ENCODE measurements around the gene PAQR9. TPM values are rescaled to one million over a fixed set of nuclear protein-coding genes. Genes with fewer than 3 reads are reported as not detected.

Gene PAQR9
- total RNA-seq, 1 donor from 2014 or later: not detected

DNA sequence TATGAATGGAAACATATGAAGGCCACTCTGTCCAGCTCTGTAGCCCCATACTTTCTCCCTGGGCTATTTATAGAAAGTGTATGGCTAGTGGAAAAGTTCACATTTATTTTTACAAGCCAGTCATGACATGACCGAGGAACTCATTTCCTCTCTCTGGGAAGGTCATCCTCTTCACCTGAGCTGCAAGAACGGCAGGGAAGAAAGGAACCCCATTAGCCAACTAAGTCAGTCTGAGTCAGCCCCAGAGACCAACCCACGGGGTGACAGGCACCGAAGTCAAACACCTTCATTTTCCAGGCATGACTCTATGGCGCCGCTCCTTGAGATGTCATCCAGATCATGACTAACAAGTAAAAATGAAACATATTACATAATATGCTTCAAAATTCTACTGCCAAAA lies 4.8 kb downstream of the PAQR9 start:
- TF ChIP-seq, protein P1, sequence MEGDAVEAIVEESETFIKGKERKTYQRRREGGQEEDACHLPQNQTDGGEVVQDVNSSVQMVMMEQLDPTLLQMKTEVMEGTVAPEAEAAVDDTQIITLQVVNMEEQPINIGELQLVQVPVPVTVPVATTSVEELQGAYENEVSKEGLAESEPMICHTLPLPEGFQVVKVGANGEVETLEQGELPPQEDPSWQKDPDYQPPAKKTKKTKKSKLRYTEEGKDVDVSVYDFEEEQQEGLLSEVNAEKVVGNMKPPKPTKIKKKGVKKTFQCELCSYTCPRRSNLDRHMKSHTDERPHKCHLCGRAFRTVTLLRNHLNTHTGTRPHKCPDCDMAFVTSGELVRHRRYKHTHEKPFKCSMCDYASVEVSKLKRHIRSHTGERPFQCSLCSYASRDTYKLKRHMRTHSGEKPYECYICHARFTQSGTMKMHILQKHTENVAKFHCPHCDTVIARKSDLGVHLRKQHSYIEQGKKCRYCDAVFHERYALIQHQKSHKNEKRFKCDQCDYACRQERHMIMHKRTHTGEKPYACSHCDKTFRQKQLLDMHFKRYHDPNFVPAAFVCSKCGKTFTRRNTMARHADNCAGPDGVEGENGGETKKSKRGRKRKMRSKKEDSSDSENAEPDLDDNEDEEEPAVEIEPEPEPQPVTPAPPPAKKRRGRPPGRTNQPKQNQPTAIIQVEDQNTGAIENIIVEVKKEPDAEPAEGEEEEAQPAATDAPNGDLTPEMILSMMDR (IDR thresholded peaks at IDR 0.05): no peak
- DNase-seq: no peak
- peaks cover 41% of the 10 kb centered on the region for H3K27me3 ChIP-seq (ENCODE audit: low read depth)
- no peak for ATAC-seq
- no peak overlapping the region for H3K4me3 ChIP-seq
- H3K27ac ChIP-seq: no peak overlapping the region
- no peaks in the 10 kb centered on the region for H3K4me1 ChIP-seq
- no peaks in the 10 kb centered on the region for H3K9me3 ChIP-seq
- no peaks in the 10 kb centered on the region for H3K36me3 ChIP-seq
- intact Hi-C loops (cut with DNase I): no loop called here

DNA sequence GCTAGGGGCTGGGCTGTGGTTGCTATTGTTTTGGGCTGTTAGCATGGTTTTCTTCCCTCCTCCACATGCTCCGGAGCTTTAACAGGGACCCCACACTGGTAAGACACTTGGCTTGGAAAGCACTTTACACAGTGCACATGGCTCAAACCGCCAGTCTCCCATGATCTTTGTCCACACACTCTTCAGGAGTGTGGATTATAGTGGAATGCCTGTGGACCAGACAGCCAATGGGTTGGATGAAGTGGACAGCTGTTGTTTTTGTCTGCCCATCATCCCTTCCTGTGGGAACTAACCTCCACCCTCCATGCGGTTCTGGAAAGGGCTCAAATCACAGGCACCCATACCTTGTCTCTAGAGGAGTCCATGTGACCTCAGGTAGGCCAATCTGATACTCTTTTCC lies 10.0 kb downstream of the PAQR9 start:
- Histone ChIP-seq H3K27me3 (ENCODE audit: low read depth) (peaks cover 11% of the 10 kb centered on the region), H3K4me3 (no peak overlapping the region), H3K27ac (no peak overlapping the region), H3K4me1 (no peaks in the 10 kb centered on the region), H3K36me3 (no peaks in the 10 kb centered on the region), H3K9me3 (no peaks in the 10 kb centered on the region)
- intact Hi-C loops (cut with DNase I): no loop called here
- DNase-seq (no peak), ATAC-seq (no peak)
- TF ChIP-seq, protein P1 (IDR thresholded peaks at IDR 0.05): no peak

DNA sequence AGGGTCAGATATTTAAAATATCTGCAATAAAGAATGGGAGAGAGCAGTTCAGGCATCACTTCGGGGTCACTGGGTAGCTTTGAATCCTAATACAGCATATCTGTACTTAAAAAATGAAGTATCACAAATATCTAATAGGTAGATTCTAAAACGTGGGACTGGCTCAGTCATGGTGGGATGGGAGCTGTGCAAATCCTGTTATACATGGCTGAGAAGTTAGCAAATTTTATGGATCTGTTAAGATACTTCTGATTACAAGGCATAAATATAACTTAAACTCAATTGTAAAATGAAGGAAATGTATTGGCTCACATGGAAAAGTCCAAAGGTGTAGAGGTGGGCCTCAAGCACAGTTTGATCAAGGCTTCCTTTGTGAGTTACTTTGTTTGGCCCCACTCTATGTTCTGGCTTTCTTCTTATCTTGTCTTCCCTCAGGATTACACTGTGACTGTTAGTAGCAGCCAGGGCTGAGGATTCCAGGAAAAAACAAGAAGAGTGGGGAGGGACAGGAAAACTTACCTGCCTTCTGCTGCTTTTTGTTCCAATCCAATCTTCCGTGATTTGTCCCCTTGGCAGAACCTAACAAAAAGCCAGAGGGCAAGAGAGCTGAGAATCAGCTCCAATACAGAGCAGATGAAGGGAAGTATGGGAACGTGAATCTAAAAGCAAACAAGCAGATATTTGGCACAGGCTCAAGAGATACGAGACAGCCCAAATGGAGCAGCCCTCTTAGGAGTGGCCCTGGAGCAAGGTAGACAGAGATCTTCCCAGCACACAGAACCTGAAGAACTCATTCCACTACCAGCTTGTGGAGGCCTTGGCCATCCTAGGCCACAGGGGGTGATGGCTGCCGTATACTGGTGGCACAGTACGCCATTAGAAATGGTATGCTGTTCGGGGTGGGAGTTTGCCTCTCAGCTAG lies 10.9 kb downstream of the PAQR9 start:
- TF ChIP-seq, protein P1 (IDR thresholded peaks at IDR 0.05): no peak
- no peak for DNase-seq
- Histone ChIP-seq H3K4me1 (no peaks in the 10 kb centered on the region), H3K27ac (no peak overlapping the region), H3K4me3 (no peak overlapping the region), H3K9me3 (no peaks in the 10 kb centered on the region), H3K27me3 (ENCODE audit: low read depth) (peaks cover 19% of the 10 kb centered on the region), H3K36me3 (no peaks in the 10 kb centered on the region)
- ATAC-seq: no peak
- intact Hi-C loops (cut with DNase I): no loop called here

DNA sequence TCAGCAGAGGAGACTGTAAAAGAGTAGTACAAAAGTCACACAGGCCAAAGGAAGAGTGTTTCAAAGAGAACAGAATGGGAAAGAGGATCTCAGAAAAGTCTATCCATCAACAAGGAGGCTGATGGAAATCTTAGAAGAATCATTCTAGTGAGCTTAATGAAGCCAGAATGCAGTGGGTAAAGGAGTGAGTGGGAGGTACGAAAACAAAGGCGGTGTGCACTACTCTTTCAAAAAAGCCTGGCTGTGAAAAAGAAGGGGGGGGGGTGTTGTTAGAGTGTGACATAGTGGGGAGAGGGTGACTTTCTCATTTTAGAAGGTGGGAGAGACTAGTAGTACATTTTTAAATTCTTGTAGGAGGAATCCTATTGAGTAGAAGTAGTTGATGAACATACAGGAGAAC lies 11.7 kb downstream of the PAQR9 start:
- DNase-seq: no peak
- no peak overlapping the region for H3K27ac ChIP-seq
- no peaks in the 10 kb centered on the region for H3K9me3 ChIP-seq
- no peaks in the 10 kb centered on the region for H3K4me1 ChIP-seq
- intact Hi-C loops (cut with DNase I): no loop called here
- H3K27me3 ChIP-seq (ENCODE audit: low read depth): peaks cover 26% of the 10 kb centered on the region
- no peak overlapping the region for H3K4me3 ChIP-seq
- ATAC-seq: no peak
- TF ChIP-seq, protein P1 (IDR thresholded peaks at IDR 0.05): no peak
- H3K36me3 ChIP-seq: no peaks in the 10 kb centered on the region

DNA sequence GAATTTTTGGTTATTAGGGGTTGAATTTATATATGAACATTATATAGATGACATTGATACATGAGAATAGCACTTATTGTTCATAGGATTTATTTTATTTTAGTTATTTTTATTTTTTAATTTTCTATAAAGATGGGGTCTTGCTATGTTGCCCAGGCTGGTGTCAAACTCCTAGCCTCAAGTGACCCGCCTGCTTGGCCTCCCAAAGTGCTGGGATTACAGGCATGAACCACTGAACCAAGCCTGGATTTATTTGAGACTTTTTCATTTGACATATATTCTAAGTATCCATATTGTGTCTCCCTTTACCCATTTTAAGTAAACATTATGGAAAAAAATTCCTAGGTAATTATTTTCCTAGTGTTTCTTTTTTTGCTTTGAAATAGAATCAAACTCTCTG lies 12.5 kb downstream of the PAQR9 start:
- ATAC-seq: no peak
- TF ChIP-seq, protein P1 (IDR thresholded peaks at IDR 0.05): no peak
- Histone ChIP-seq H3K27me3 (ENCODE audit: low read depth) (peaks cover 26% of the 10 kb centered on the region), H3K36me3 (no peaks in the 10 kb centered on the region), H3K4me1 (no peaks in the 10 kb centered on the region), H3K9me3 (no peaks in the 10 kb centered on the region), H3K27ac (no peak overlapping the region), H3K4me3 (no peak overlapping the region)
- intact Hi-C loops (cut with DNase I): no loop called here
- DNase-seq: no peak
